ENCODE data around the gene HSF2BP.

Gene HSF2BP

DNA sequence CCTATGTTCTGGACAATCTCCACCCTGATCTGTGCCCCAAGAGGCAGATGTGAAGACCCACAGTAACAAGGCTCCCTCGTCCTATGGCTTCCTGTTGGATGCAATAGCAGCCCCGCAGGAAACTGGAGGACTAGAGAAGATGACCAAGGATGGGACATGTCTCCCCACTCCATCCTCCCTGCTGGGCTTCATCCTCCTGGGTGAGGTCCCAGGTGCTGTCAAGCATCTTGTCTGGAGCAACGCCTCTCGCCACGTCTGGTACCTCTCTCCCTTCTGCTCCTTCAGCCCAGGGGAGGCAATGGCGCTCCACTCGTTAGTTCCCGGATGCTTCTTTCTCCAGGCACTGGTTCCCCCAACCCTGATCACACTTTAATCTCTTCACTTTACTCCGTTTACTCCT, 11.1 kb downstream of the HSF2BP start:
- DNase-seq: no peak

DNA sequence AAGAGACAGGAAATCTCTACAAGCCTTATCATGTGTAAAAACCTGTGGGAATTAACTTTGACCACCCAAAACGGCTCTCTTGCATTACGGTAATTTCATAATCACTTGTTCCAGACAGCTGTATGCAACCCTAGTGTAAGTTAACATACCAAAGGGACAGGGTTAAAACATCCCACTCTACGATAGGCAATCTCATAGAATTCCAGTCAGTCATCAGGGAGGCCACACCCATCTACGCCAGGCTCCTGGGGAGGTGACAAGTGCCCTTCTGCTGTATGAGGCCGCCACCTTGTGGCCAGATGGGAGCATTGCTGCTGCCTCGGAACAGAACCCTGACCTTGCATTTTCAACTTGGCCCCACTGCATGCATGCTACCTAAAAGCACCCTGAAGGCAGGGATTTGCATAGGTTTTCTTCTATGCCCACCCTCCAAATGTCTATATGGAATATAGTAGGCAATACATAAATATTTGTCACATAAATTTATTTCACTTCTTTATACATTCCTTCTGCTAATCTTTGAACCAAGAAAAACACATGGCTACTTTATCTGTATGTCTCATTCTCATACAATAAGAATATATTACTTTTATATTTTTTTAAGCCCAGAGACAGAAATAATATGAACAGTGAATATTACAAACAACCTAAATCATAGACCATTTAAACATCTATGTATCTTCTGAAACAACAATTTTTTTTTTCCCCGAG, 12.6 kb downstream of the HSF2BP start:
- DNase-seq: peak; percentile 75

DNA sequence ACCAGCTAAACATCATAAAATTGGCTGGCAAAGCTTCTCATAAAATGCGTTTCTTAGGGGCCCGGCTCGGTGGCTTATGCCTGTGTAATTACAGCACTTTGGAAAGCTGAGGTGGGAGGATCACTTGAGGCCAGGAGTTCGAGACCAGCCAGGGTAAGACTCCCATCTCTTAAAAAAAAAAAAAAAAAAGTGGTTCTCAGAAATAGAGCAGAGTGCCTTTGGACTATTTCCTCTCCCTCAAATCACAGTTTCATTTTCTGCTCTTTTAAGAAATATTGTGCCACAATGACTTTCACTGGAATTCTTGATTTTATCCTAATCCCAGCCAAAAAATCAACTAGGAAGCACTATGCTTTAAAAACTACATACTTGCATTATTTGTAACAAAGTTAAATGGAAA, 13.3 kb downstream of the HSF2BP start:
- no peak for DNase-seq

DNA sequence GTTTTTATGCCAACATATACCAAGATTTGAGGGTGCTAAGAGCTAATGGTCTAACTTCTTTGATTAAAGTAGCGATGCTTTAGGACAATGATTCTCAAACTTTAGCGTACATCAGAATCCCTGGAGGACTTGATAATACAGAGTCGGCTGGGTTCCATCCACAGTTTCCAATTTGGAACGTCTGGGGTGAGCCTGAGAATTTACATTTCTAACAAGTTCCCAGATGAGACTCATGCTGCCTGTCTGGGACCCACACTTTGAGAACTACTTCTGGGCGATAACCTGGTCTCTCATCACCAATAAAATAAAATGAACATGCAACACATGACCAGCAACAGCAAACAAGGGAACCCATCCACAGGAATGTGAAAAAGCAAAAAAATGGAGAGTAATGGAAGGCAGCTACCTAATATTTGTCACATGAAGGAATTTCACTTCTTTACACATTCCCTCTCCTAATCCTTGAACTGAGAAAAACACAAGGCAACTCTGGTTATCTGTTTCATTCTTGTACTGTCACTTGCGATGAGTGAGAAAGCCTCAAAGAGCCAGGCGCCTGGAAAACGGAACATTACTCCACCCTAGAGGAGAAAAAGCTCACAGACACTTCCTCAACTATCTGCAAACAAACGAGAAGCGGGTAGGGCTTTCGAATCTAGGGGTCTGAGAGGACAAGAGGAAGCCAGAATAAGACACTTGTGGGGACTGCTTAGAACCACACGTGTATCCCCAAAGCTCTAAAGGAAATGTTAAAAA, 14.0 kb downstream of the HSF2BP start:
- no peak for DNase-seq

DNA sequence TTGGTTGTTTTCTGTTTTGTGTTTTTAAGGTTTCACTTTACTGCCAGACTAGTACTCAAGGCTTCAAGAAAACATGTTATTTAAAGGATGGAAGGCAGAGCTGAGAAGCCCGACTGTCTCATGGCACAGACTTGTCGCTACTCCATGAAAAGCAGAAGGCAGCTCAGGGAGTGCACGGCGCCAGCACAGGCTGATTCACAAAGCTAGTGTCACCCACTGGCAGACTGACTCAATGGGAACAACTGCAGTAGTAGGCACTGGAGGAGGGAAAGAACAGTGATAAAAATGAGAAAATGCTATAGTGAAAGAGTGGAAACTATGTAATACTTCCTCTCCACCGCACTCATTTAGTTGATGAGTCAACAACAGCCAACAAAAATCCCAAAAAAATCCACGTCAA, 14.7 kb downstream of the HSF2BP start:
- DNase-seq: no peak

DNA sequence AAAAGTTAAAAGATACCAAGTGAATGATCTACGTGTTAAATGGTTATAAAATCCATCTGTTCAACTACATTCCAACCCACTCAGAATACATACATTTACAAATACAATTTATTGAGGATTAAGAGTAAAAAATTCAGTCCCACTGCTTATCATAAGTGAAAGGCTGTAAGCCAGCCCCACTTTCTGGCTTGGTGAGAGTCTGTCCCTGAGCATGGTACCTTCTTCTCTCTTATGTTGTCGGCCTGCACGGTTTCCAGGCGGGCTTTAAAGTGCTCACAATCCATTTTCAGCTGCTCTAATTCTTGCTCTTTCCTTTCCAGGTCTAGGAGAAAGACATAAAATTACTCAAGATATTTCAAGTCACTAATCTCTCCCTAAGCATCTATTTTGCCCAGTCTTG, 15.2 kb downstream of the HSF2BP start:
- DNase-seq: no peak

DNA sequence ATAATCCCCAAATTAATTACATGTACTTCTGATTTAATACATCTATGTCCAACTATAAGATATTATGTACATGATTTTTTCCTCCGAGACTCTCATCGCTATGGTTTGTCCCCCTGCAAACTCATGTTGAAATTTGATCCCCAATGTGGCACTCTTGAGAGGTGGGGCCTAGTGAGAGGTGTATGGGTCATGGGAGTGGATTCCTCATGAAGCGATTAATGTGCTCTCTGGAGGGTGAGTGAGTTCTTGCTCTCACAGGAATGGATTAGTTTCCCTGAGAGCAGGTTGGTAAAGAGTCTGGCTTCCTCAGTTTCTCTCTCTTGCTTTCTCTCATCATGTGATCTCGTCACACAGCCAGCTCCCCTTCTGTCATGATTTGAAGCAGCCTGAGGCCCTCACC, 16.1 kb downstream of the HSF2BP start:
- DNase-seq: no peak

DNA sequence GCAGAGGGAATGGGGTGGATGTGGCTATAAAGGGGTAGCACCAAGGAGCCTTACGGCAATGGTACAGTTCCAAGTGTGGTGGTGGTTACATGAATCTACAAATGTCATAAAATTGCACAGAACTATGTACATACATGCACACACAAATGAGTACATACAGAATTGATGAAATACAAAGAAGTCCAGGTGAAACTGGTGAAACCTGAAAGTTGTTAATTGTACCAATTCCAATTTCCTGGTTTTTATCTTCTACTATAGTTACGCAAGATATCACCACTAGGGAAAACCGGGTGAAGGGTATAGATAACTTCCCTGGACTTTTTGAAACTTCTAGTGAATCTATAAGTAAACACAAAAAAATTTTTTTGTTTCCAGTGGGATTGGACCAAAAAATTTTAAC, 18.9 kb downstream of the HSF2BP start:
- DNase-seq: no peak

DNA sequence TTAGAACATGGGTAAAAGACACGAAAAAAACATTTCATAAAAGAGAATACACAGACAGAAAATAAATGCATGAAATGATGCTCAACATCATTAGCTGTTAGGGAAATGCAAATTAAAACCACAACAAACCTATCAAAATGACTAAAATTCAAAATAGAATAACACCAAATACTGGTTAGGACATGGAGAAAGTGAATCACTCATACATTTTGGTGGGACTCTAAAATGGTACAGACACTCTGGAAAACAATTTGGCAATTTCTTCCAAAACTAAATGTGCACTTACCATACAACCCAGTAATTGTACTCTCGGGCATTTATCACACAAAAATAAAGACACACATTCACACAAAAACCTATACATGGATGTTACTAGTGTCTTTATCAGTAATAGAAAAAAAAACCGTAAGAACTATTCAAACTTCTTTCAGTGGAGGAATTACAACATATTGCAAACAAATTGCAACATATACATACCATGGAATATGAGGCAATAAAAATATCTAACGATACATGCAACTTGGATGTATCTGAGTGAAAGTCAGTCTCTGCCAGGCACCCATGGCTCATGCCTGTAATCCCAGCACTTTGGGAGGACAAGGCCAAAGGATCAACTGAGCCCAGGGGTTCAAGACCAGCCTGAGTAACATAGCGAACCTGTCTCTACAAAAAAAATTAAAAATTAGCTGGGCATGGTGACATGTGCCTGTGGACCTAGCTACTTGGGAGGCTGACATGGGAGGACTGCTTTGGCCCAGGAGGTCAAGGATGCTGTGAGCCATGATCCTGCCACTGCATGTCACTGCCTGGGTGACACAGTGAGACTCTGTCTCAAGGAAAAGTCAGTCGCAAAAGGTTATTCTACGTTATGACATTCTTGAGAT, 19.6 kb downstream of the HSF2BP start:
- DNase-seq: no peak

DNA sequence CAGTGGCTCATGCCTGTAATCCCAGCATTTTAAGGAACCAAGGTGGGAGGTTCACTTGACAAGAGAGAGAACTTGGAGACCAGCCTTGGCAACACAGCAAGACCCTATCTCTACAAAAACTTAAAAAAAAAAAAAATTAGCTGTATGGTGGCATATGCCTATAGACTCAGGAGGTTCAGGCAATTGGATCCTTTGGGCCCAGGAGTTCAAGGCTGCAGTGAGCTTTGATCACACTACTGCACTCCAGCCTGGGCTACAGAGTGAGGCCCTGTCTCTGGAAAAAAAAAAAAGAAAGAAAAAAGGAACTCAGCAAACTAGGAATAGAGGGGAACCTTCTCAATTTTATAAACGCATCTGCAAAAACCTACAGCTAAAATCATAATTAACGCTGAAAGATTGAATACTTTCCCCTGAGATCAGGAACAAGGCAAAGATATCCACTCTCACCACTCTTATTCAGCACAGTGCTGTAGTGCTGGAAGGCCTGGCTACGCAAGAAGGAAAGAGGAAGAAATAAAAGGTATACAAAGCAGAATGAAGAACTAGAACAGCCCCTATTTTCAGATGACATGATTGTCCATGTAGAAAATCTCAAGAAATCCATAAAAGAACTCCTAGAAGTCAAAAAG, 21.6 kb downstream of the HSF2BP start:
- no peak for DNase-seq

DNA sequence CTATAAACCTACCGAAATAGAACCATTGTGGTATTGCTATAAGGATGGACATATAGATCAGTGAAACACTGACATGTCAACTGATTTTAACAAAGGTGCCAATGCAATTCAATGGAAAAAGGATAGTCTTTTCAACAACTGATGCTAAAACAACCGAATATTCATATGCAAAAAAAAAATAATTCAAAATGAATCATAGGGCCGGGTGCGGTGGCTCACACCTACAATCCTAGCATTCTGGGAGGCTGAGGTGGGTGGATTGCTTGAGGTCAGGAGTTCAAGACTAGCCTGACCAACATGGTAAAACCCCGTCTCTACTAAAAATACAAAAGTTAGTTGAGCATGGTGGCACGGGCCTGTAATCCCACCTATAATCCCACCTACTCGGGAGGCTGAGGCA, 23.9 kb downstream of the HSF2BP start:
- no peak for DNase-seq

DNA sequence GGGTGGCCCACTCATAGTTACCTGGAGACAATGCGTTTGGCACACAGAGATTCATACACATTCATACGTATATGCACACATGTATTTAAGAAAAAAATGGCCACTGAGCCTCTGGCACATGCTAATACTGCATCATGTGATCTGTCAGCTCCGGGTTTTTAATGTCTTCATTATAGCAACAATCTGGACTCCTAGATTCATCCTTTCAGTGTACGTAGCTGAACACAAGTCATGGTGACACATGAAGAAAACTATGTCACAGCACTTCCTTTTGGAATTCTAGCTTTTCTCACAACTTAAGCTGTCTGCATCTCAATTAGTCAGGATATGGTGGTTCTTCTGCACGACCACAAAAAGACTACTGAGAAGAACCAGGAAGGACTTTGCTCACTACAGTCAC, 24.7 kb downstream of the HSF2BP start:
- DNase-seq: no peak

DNA sequence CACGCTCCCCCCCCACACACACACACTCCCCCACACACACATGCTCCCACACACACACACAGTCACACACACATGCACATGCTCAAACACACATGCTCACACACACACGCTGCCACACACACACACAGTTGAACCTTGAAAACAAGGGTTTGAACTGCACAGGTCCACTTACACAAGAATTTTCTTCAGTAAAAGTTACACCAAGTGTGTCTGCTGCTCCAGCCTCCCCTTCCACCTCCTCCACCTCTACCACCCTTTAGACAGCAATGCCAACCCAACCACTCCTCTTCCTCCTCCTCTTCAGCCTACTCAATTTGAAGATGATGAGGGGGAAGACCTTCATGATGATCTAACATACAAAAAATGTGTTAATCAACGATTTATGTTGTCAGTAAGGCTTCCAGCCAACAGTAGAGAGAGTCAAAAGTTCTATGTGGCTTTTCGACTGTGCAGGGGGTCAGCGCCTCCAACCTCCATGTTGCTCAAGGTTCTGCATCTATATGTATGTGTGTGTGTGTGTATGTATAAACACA, 26.8 kb downstream of the HSF2BP start:
- no peak for DNase-seq

DNA sequence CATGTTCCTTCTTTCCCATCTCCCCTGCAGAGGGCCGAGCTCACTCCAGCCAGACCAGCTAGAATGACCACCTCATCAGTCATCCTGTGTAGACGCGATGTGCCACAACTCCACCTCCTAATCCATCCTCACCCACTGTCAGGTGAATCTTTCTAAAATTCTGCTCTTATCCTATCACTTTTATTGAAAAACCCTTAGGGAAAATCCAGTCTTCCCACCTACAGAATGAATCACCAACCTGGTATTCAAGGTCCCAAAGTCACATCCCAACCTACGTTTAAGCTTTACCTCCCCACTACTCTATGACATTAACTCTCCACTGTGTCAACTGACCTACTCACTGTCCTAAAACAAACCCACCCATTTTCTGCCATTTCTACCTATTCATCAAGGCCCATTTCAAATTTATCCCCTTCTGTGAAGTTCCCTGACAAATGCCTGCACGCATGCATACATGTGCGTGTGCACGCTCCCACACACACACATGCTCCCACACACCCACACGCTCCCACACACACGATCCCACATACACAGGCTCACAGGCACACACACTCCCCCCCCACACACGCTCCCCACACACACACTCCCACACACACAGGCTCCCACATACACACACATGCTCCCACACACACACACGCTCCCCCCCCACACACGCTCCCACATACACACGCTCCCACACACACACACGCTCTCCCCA, 27.7 kb downstream of the HSF2BP start:
- DNase-seq: no peak

DNA sequence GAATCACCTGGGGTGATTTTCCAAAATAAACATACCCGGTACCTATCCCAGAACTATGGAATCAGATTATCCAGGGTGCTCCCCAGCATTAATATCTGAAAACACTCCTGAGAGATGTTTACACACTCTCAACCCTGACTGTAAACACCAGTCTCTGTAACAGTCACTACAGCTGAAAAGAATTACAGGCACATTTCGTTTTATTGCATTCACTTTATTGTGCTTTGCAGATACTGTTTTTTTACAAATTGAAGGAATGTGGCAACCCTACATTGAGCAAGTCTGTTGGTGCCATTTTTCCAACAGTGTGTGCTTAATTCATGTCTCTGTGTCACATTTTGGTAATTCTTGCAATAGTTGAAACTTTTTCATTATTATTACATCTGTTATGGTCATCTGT, 31.8 kb downstream of the HSF2BP start:
- no peak for DNase-seq

DNA sequence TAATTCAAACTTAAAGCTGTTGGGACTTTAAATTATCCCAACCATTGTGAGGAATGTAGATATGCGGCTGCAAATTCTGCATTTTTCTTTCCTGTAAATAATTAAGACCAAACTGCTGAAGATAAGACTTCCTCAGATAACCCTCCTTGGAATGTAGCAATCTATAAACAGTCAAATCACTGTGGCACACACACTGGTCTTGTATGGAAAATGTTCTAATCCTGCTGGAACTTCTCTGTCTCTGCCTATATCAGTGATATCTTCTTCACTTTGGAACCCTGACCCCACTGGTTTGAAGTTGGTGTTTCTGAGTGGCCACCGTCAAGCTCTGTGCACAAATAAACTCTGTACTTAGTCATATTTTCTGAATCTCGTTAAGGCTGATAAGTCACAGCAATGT, 32.9 kb downstream of the HSF2BP start:
- no peak for DNase-seq

DNA sequence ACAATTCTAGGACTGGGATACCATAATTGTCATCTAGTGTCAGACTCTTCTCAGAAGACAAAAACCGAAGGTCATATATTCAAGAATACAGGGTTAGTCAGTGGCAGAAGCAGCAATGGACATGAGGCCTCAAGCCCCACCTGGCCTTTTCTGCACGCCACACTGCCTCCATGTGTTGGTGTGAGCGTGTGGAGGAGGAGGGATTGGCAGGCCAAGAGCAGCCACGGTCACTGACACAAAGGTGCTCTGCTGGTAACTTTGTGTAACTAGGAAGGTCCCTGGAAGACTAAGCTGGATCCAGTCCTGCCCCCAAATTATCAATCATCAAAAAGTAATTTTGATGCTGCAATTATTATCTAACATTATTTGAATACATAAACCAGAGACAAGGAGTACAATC, 34.9 kb downstream of the HSF2BP start:
- DNase-seq: no peak

DNA sequence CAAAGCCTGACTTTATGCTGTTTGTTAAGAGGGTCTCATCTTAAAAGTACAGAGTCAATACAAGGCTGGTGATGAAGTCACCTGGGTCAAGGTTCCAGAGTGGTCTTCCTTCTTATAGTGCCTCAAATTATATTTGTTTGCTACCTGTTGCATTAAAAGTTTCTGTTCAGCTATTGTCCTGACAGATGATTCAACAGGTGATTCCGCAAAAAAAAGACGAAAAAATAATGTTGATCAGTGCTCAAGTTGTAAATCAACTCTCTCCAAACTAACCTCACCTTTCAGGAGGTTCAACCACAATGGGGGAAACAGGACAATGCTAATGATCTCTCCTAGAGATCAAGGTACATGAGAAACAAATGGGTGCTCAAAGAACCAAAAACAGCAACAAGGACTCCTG, 35.7 kb downstream of the HSF2BP start:
- DNase-seq: no peak

DNA sequence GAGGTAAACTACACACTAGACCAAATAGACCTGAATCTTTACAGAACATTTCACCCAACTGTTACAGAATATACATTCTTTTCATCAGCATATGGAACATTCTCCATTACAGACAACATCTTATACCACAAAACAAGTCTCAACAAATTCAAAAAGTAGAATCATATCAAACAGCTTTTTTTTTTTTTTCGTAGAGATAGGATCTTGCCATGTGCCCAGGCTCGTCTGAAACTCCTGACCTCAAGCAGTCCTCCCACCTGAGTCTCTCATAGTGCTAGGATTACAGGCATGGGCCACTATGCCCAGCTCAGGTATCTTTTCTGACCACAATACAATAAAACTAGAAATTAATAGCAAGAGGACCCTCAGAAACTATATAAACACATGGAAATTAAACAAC, 36.5 kb downstream of the HSF2BP start:
- no peak for DNase-seq

DNA sequence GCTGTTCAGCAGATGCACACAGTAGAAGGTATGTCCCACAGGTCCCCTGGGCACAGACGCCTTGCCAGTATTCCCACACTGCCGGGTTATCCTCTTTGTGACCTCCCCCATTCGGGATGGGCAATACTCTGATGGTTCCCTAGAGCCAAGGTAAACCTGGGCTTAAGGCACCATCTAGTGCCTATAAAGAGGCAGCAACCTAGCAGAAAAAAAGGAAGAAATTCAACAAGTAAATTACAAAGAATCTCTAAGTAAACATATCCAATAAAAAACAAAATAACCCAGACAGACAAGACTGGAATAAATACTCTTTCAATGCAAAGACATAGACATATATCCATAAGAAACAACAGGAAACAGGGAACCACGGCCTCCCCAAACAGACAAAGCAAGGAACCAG, 39.4 kb downstream of the HSF2BP start:
- no peak for DNase-seq

DNA sequence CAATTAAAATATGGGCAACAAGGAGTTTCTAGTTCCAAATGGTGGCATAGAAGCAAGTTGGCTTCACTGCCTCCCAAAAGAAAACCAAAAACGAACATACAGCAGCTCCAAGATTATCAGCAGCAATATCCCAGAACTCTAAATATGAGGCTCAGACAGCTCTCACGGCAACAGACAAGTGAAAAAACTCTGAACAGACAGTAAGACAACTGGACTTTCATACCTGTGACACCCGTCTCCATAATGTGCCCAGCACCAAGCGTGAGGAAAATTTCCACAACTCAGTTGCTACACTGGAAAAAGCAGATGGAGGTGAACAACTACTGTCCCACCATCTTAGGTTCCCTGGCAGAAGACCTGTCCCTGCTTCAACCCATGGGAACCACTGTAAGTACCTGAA, 39.9 kb downstream of the HSF2BP start:
- no peak for DNase-seq

DNA sequence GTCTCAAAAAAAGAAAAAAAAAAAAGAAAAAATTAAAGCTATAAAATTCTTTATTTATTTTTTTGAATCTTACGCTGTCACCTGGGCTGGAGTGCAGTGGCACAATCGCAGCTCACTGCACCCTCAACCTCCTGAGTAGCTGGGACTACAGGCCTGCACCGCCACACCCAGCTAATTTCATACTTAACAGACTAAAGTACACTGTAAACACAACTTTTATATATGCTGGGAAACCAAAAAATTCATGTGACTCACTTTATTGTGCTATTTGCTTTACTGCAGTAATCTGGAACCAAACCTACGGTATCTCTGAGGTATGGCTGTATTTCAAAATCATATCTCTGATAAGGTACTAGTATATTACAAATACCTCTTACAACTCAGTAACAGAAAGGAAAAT, 40.3 kb downstream of the HSF2BP start:
- DNase-seq: no peak

Measured in DMS 273 treated with DMSO at 0.1 percent for 48 hours (cell line).